Right lobe of liver (tissue), 4 donors: Measurements from ENCODE around the gene ABL2.

ENCODE experiments used
- POLR2A ChIP-seq: fragments of 450-650 bp; IDR thresholded peaks from one replicate; pipeline ENCODE4 v1.6.1; 2017; ENCODE audit warnings: antibody characterized with exemption, mild to moderate bottlenecking
- TF ChIP-seq, protein P1 (sequence below), 4 donors: fragments of 200-600 bp in 3 of 4; fragments of 450-650 bp in 1 of 4; IDR thresholded peaks; one replicate each; pipeline versions ENCODE4 v1.5.1 to v1.8.0; 2016 to 2022; ENCODE audit warnings: antibody characterized with exemption in 4 of 4, mild to moderate bottlenecking in 2 of 4
- donor health status: DM: no; HTN: no; CAD: no.
- donor health status: DM: no; HTN: no; CAD: no.
- donor health status: DM: no; HTN: yes; CAD: no.

DNA sequence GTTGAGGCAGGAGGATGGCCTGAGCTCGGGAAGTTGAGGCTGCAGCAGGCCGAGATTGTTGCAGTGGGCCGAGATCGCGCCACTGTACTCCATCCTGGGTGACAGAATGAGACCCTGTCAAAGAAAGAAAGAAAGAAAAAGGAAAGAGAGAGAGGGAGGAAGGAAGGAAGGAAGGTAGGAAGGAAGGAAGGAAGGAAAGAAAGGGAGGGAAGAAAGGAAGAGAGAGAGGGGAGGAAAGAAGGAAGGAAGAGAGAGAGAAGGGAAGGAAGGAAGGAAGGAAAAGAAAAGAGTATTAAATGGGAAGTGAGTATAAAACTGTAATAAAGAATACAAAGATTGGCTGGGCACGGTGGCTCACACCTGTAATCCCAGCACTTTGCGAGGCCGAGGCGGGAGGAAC, 18.4 kb upstream of the ABL2 start:
- TF ChIP-seq, protein P1, sequence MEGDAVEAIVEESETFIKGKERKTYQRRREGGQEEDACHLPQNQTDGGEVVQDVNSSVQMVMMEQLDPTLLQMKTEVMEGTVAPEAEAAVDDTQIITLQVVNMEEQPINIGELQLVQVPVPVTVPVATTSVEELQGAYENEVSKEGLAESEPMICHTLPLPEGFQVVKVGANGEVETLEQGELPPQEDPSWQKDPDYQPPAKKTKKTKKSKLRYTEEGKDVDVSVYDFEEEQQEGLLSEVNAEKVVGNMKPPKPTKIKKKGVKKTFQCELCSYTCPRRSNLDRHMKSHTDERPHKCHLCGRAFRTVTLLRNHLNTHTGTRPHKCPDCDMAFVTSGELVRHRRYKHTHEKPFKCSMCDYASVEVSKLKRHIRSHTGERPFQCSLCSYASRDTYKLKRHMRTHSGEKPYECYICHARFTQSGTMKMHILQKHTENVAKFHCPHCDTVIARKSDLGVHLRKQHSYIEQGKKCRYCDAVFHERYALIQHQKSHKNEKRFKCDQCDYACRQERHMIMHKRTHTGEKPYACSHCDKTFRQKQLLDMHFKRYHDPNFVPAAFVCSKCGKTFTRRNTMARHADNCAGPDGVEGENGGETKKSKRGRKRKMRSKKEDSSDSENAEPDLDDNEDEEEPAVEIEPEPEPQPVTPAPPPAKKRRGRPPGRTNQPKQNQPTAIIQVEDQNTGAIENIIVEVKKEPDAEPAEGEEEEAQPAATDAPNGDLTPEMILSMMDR (IDR thresholded peaks at IDR 0.05), result no peak
- TF ChIP-seq POLR2A, result no peak
